ENCODE data around the gene CD8B.
"Not testable (repeated sequence)": the region's sequence is repeated elsewhere in the genome, so short reads cannot be mapped to it uniquely, and the experiment has no call there.

CD8B gene

DNA sequence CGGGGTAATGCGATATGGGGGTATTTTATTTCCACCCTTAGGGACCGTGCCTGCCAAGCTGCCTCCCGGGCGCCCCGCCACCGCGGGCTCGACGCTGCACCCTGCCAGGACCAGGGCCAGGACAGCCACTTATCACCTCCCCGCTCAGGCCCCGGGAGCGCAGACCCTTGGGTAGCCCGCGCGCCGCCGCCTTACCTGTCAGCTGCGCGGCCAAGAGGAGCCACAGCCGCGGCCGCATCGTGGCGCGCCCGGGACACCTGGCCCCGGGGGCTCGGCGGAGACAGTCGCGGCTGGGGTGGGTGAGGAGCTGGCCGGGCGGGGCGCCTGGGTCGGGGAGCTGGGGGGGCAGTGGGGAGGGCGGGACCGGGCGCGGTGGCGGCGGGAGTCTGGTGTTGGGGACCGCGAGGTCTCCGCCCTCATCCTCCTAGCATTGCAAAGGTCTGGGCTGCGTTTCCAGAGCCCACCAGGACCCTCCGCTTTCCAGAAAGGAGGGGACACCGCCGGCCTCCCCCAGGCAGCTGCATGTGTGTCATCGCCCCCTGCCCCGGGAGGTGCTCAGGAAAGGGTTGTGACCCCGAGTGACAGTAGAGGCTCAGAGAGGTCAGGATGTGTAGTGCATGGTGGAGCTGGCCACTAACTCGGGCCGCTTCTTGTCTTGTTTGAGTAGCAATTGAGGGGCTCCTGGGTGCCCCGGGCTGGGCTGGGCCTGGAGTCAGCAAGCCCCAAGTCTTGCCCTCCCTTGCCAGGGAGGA lies at the start of gene CD8B:
CD8B (minus strand) TSS at position 259 of the 752 bp plus-strand sequence; CDS start at position 238, 21 bp downstream.
- not testable (repeated sequence) for DNase-seq

DNA sequence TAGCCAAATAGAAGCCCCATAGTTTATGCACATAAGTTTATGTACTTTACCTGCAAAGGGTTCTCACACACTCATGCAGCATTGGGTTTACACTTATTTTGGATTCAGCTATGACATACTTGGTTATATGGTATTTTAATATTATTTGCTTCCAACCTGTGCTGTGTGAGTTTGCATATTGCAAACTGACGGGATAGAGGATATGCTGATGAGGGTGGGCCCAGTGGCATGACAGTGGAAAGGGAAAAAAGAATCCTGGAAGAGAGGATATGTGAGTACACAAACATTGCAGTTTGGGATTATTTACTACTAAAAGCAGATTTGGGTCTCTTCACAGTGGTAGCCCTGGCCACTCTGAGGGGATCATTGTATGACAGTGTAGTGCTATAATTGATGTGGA lies 44.2 kb upstream of the CD8B start:
- not testable (repeated sequence) for DNase-seq

DNA sequence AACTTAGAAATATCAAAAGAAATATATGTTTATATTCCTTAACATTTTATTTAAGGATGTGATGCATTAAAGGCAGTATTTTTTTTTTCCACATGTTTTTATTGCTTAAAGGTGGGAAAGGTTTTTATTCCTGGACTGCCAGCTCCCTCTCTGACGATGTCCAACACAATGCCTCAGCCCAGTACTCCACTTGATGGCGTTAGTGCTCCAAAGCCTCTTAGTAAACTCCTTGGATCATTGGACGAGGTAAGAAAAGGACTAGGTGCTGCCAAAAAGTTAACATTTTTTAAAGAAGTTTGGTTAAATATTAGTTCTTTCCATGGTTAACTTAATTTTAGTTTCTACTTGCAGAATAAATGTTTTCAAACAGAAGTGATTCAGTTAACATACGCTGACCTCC lies 39.0 kb upstream of the CD8B start:
- DNase-seq = not testable (repeated sequence)

DNA sequence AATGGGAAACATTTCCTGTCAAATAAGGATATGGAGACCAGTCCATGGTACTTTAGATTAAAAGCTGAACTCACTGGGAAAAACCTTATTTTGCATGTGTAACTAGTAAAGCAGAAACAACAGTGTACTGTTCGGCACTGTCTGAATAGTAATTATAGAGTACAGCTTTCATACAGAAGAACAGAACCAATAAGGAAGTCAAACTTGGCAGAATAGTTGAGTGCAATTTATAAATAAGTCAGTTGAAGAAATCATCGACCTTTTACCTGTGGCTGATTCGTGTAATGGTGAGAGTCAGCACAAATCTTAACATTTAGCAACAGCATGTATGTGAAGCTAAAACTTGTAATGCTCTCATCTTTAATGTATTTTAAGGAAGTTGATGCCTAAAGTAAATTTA lies 24.3 kb upstream of the CD8B start:
- not testable (repeated sequence) for DNase-seq

DNA sequence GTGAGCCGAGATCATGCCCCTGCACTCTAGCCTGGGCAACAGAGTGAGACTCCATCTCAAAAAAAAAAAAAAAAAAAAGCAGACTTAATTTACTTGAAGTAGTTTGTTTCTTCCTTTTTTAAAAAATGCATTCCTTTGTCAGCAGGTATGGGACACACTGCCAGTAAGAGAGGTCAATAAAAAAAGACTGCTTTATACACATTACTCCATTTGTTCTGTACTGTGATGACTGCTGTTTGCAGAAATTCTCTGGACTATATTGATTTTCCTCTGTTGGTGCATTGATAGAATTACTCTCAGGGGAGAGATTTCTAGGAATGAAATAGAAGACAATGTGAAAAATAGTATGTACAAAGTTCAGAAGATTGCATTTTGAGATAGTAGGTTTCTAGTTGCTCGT lies 21.2 kb upstream of the CD8B start:
- not testable (repeated sequence) for DNase-seq

DNA sequence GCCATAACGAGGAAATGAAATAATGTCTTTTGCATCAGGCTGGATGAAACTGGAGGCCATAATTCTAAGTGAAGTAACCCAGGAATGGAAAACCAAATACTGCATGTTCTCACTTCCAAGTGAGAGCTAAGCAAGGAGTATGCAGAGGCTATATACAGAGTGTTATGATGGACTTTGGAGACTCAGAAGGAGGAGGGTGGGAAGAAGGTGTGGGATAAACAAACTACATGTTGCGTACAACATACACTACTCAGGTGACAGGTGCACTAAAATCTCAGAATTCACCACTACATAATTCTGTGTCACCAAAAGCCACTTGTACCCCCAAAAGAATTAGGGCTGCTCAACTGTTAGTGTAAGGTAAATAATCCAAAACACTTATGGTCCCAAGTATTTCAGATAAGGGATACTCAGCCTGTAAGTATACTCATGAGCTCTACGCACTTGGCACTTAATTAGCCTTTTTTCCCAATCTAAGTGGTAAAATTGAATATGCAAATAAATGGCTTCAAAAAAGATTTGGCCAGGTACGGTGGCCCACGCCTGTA lies 20.5 kb upstream of the CD8B start:
- DNase-seq = not testable (repeated sequence)

DNA sequence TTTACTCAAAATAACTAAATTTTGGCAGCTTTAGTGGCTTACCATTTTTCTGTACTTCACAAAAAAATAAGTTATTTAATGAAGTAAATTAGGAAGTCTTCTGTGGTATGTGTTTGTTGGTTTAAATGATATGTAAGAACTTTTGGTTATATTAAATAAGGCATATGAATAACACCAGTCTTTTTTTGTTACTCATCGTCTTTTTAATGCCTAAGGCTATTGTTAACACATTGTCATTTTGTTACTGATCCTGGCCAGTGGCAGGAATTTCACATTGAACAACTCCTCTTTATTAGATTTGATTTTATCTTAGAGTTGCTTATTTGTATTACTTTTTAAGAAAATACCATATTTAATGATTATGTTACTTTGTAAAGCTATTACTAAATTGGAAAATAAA lies 17.3 kb upstream of the CD8B start:
- DNase-seq = not testable (repeated sequence)

DNA sequence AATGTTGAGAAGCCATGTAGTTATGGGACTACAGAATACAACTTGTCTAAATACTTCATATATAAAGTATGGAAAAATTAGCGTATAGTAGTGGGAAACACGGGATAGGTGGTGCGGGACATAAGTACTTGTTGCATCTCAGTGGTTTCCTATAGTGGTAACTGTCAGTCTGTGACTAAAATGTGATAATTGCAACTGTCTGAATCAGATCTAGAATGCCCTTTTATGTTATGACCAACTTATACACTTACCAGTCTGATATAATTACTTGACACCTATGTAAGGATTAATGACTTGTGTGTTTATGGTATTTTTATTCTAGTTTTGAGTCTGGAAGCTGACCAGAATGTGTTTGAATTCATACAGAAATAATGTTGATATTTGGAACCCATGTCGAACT lies 9.3 kb upstream of the CD8B start:
- DNase-seq = not testable (repeated sequence)

DNA sequence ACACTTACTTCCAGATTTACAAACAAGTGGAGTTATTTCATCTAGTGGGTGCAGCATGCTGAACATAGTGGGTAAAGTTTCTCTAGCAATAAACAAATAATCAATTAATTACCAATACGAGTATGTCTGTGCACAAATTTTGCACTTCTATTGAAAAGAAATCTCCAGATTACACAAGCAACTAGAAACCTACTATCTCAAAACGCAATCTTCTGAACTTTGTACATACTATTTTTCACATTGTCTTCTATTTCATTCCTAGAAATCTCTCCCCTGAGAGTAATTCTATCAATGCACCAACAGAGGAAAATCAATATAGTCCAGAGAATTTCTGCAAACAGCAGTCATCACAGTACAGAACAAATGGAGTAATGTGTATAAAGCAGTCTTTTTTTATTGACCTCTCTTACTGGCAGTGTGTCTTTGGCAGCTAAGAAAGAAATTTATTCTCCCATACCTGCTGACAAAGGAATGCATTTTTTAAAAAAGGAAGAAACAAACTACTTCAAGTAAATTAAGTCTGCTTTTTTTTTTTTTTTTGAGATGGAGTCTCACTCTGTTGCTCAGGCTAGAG lies 7.3 kb upstream of the CD8B start:
- DNase-seq = not testable (repeated sequence)

DNA sequence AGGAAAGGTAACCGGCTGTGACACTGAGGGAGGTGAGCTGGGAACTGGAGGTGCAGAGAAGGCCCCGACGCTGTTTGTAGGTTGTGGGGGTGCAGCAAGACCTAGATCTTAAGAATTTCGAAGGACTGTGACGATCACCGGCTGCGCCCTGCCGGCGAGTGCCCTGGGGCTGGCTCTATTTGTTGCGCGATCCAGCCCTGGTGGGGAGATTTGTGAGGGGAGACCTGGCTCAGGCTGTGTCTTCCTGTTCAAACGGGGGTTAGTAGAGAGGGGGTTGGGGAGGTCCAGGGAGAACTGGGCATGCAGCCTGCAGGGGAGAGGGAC lies 656 bp upstream of the CD8B start:
- not testable (repeated sequence) for DNase-seq

DNA sequence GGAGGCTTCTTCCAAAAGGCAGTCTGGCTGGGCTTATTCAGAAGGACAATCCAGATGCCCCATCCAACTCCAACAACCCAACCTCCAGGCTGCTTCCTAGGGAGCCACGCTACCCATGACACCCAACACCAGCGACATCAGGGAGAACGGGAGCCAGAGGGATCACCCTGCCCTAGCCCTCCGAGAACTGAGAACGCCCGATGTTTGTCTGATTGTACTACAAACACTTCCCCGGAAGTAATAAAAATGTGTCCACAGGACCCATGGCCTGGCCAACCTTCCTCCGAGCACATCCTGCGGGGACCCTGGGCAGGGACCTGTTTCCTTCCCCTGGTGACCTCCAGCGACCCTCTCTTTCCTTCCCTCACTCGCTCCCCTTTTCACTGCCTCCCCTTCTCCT lies 511 bp downstream of the CD8B start:
- DNase-seq = not testable (repeated sequence)

DNA sequence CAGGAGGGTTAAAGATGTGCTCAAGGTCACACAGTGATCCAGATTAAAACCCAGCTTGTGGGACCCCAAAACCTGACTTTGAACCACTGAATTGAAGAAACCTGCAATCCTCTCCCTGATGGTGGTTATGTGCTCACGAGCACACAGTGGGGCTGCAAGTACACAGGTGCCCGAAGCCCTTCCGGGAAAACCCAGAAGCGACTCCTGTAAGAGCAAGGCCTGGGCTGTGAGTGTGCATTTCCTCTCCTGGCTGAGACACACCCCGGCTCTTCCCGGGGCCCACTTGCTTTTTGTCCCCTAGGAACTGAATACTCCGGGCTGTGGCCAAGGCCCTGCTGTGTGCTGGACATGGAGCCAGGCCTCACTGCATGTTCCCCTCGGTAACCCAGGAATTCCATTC lies 1.1 kb downstream of the CD8B start:
- DNase-seq = not testable (repeated sequence)

DNA sequence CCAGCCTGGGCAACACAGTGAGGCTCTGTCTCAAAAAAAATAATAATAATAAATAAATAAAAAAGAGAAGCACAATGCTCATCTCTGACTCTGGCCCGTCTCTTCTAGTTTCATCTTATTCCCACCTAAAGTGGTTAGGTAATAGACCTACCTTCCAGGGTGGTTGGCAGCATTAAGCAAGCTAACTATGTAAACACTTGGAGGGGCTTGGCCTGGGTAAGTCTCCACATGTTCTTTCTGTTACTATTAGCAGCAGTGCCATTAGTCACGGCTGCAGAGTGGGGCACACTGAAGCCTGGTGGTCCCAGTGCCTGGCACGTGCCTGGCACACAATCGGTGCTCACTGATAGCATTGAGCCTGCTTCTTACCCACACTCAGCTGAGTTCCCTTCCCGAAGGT lies 4.0 kb downstream of the CD8B start:
- DNase-seq = not testable (repeated sequence)

DNA sequence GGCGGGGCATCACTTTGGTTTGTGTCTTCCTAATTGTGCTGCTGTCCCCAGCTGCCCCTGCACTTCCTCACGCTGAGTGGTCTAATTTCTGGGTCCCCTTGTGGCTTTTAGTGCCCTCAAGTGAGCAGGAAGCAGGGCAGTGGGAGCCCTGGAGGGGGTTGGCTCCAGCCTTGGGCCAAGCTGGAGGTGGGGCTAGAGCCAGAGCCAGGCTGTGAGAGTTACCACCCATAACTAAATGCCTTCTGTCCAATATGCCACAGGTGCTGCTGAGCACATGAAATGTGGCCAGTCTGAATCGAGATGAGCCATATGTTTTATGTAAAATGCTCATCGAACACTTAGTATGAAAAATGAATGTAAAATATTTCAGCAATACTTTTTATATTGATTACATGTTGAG lies 5.2 kb downstream of the CD8B start:
- not testable (repeated sequence) for DNase-seq

DNA sequence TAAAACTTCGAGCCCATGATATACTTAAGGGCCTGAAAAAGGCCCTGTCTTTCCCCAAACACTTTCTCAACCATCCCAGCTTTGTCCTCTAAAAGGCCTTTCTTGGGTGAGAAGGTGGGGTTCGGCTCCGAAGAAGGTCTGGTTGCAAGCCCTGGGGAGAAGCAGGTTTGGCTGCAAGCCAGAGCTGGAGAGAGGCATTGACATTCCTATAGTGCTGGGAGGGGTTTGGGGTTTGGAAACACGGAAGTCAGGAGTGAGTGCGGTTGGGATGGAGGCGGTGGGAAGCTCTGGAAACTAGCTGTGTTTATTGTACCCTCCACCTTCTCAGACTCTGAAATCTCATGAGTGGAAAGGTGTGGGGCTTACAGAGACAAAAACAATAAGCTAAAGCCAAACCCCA lies 5.7 kb downstream of the CD8B start:
- DNase-seq = not testable (repeated sequence)

DNA sequence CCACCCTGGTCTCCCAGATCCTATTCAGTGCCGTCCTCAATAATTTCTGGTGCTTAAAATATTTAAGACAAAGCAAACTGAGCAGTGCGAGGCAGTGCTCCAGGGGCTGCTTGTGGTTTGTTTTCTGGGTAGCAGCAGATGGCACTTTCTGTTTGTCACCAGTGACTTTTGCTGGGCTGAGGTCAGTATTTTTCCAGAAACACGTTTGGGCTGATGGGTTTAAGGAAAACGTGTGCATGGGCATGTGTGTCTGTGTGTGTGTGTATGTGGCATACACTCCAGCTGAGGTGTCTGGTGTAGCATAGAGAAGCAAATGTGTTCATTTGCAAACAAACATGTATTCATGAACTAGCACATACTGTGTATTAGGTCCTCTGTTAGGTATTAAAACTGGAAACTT lies 10.1 kb downstream of the CD8B start:
- not testable (repeated sequence) for DNase-seq

DNA sequence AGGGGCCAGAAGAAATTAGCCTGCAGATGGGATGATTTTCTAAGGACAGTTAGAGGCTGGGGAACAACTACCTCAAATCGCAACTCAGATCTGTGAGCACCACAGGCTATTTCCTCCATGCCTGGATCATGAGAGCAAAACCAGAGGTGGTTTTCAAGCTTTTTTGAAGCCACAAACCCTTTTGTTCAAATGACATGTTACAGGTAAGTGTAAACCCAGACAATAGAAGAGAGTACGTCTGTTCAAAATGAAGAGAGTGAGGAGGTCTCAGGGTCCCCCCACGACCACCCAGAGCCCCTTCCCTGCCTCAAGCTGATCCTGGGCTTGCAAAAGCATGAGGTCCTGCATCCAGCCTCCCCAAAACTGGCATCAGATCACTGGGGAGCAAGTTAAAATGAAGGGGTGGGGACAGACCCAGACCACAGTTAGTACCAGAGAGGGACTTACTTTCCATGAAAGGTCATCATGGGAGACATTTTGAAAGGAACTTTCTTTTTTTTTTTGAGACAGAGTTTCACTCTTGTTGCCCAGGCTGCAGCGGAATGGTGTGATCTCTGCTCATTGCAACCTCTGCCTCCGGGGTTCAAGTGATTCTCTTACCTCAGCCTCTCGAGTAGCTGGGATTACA lies 19.0 kb downstream of the CD8B start:
- not testable (repeated sequence) for DNase-seq

DNA sequence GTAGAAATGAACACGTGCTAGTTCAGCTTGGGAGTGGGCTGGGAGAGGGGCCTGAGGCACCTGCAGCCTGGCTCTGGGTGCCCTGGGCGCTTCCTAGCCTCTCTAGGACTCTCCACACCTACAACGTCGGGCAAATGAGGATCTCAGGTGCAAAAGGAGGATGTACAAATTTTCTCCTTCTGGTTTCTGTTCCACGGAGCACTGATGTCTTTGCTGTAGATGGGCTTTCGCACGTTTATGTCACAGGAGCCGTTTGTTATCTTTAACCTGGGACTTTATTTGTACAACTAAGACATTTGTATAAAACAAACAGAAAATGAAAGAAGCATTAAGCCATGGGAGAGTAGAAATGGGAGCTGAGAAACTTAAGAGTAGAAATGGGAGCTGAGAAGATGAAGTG lies 20.4 kb downstream of the CD8B start:
- DNase-seq = not testable (repeated sequence)

DNA sequence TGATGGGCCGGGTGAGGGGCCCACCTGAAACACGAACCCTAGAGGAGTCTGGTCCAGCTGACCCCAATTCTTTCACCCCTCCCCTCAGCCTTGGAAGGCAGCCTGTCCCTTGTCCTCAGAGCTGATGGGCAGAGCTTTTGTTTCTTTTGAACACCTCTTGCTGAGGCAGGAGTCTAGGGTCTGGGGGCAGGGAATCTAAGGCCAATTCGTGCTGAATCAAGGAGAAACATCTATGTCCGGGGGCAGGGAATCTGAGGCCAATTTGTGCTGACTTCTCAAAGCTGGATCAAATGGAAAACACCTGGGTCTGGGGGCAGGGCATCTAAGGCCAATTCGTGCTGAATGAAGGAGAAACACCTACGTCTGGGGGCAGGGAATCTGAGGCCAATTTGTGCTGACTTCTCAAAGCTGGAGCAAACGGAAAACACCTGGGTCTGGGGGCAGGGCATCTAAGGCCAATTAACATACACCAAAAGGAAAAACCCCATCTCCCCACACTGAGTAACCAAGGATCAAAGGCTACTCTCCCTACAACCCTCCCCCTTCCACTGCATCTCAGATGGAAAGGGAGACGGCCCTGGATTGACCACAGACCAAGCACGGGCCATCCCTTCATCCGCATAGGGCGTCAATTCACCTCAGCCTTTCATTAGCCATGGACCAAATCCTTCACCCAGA lies 21.7 kb downstream of the CD8B start:
- not testable (repeated sequence) for DNase-seq

DNA sequence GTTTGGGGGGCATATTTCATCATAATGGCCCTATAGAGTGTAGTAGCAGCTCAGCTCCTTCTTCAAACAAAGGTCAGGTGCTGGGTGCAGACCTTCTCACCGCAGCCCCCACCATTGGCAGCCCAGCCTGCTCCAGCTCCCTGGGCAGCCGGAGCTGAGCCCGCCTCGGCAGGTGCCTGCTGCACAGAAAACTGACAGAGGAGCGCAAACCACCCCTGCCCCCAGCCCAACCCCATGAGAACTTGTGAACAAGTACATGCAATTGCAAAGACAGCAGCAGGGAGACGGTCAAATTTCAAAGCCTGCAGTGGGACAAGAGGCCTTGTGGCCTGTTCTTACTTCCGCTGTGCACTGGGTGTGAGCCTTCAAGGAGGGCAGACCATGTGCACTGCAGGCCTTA lies 22.2 kb downstream of the CD8B start:
- DNase-seq = not testable (repeated sequence)

DNA sequence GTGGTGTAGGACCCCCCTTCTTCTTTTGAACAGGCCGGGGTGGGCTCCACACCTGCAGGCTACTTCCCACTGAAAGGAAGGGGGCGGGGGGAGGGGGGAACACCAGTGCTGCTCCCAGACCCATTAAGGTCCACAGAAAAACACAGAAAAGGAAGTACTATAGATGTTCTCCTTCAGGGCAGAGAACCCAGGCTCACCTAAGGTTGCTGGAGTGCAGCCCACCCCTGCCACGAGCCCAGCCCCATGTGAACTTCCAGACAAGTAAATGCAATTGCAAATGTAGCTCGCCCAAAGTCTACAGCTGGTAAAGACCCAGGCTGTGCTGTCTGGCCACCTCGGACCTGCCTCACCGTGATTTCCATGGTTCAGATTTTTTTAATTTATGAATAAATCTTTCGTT lies 24.0 kb downstream of the CD8B start:
- DNase-seq = not testable (repeated sequence)

DNA sequence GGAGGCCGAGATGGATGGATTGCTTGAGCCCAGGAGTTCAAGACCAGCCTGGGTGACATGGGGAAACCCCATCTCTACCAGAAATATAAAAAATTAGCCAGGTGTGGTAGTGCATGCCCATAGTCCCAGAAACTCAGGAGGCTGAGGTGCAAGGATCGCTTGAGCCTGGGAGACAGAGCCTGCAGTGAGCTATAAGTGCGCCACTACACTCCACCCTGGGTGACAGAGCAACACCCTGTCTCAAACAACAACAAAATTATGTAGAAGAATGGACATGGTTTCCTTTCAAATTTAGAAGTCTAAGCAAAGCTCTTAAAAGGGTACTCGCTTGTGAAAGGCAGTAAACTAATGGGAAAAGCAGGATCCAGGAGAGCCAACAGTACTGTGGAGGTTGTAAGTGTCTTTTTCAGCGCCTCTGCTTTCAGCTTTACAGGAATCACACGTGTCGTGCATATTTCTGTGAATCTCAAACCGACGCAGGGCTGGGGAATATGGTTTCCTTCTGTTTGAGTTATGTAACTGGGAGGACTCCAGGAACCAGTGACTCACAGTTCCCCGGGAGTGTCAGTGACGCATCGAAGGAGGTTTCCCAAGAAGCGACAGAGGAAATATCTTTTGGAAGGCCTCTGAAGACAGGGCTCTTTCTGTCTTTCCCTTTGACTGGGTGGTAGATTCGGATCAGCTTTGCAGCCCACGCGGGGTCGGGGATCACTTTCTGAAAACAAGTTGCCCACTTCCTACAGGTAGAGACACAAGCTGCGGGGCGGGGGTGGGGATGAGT lies 24.6 kb downstream of the CD8B start:
- DNase-seq = peak; percentile 8

DNA sequence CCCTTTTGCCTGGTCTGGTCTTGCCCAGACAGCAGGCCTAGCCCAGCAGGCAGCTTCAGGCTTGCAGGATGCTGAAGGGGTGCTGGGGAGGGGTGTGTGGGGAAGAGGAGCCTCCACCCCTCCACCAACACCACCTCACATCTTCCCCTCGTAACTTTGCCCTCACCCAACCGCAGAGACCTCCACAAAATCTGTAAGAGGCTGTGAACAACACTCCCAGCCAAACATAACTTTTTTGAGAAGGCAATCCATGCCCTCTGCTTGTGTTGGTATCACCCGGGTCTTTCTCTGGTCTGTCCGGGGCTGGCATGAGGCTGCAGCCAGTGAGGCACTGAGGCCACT lies 26.2 kb downstream of the CD8B start:
- DNase-seq = not testable (repeated sequence)

Data from activated CD4-positive, alpha-beta T cell treated with anti-CD3 and anti-CD28 coated beads, Interleukin-2, amount 50 U/mL, for 1 hour (primary cell).